SK-N-SH (cell line): ENCODE data around the gene HTT. TPM values are rescaled to one million over a fixed set of nuclear protein-coding genes. Genes with fewer than 3 reads are reported as not detected.

Experiments
- CTCF ChIA-PET: fragments of 300-600, 350-600 bp; formaldehyde crosslinking; extraction: SDS; loops from one replicate; lab custom pipeline; 2021; lab: Yijun Ruan, JAX
- POLR2A ChIA-PET: fragments of 350-600 bp; sonication (Branson Sonifier 250); formaldehyde crosslinking; extraction: SDS; loops from one replicate; lab custom pipeline; 2020; ENCODE audit warnings: antibody characterized with exemption, inconsistent platforms; lab: Yijun Ruan, JAX
- DNase-seq: peaks from one replicate; pipeline ENCODE4 v3.0.0; 2012
- H2AFZ ChIP-seq: fragments of 200-600 bp; sonication (generic); 2 replicates; pipeline ENCODE4 v1.8.1; 2016; ENCODE audit warnings: antibody characterized with exemption, mild to moderate bottlenecking, low read depth
- H3F3A ChIP-seq: fragments of 200-600 bp; sonication (generic); replicated peaks from 2 replicates; pipeline ENCODE3; 2016; ENCODE audit warnings: antibody characterized with exemption, mild to moderate bottlenecking; ENCODE audit not compliant: insufficient read depth
- H3K27ac ChIP-seq, 2 experiments: fragments of 200-500 bp in 1 of 2; fragments of 200-600 bp in 1 of 2; sonication (Bioruptor generic) in 1 of 2; sonication (generic), shearing (Covaris generic) in 1 of 2; 2 replicates each; pipeline versions ENCODE4 v1.5.1 to v1.6.1; 2014 to 2016; ENCODE audit warnings: low read depth in 2 of 2, inconsistent platforms in 1 of 2, low read length in 1 of 2, mild to moderate bottlenecking in 1 of 2, mixed read lengths in 1 of 2
- H3K27me3 ChIP-seq: fragments of 200-600 bp; sonication (generic), shearing (Covaris generic); 2 replicates; pipeline ENCODE4 v1.6.1; 2016; ENCODE audit warnings: mixed run types; ENCODE audit not compliant: insufficient read depth
- H3K36me3 ChIP-seq, 2 experiments: fragments of 200-500 bp in 1 of 2; fragments of 200-600 bp in 1 of 2; sonication (Bioruptor generic) in 1 of 2; sonication (generic) in 1 of 2; replicated peaks in 1 of 2; 2 replicates each; pipeline versions ENCODE3 to v1.5.1; 2014 to 2016; ENCODE audit warnings: low read length in 1 of 2, mild to moderate bottlenecking in 1 of 2; ENCODE audit not compliant: insufficient read depth in 2 of 2, control insufficient read depth in 1 of 2
- H3K4me1 ChIP-seq, 2 experiments: fragments of 200-500 bp in 1 of 2; fragments of 200-600 bp in 1 of 2; sonication (Bioruptor generic) in 1 of 2; sonication (generic), shearing (Covaris generic) in 1 of 2; 2 replicates each; pipeline versions ENCODE4 v1.5.1 to v1.6.1; 2014 to 2016; ENCODE audit warnings: low read depth in 1 of 2, low read length in 1 of 2, mixed run types in 1 of 2; ENCODE audit not compliant: insufficient read depth in 2 of 2, control insufficient read depth in 1 of 2
- H3K4me2 ChIP-seq: fragments of 200-600 bp; sonication (generic), shearing (Covaris generic); 2 replicates; pipeline ENCODE4 v1.6.1; 2017; ENCODE audit warnings: mixed run types
- H3K4me3 ChIP-seq, 2 experiments: fragments of 200-500 bp in 1 of 2; fragments of 200-600 bp in 1 of 2; sonication (Bioruptor generic) in 1 of 2; sonication (generic), shearing (Covaris generic) in 1 of 2; 2 replicates each; pipeline versions ENCODE4 v1.5.1 to v1.8.1; 2014 to 2016; ENCODE audit warnings: low read depth in 2 of 2, inconsistent platforms in 1 of 2, low read length in 1 of 2, mild to moderate bottlenecking in 1 of 2, mixed read lengths in 1 of 2, moderate library complexity in 1 of 2
- H3K79me2 ChIP-seq: fragments of 200-600 bp; sonication (generic); 2 replicates; pipeline ENCODE4 v1.8.1; 2017; ENCODE audit warnings: mild to moderate bottlenecking; ENCODE audit not compliant: insufficient read depth
- H3K9ac ChIP-seq: fragments of 200-600 bp; sonication (generic); 2 replicates; pipeline ENCODE4 v1.6.1; 2017; ENCODE audit warnings: mixed run types
- H3K9me2 ChIP-seq: fragments of 200-600 bp; sonication (generic); 2 replicates; pipeline ENCODE4 v1.6.1; 2017; ENCODE audit warnings: mixed run types
- H3K9me3 ChIP-seq: fragments of 200-600 bp; sonication (generic); 2 replicates; pipeline ENCODE4 v1.6.1; 2017; ENCODE audit warnings: mixed run types, mild to moderate bottlenecking, moderate library complexity
- H4K20me1 ChIP-seq: fragments of 200-600 bp; sonication (generic); 2 replicates; pipeline ENCODE4 v1.6.1; 2017; ENCODE audit warnings: mild to moderate bottlenecking, mixed run types; ENCODE audit not compliant: insufficient read depth
- CTCF ChIP-seq: fragments of 200-600 bp; sonication (generic); IDR thresholded peaks from 2 replicates; pipeline ENCODE4 v1.6.1; 2017; ENCODE audit warnings: antibody characterized with exemption, mild to moderate bottlenecking, moderate library complexity
- EZH2phosphoT487 ChIP-seq: fragments of 200-600 bp; sonication (generic); IDR thresholded peaks from 2 replicates; pipeline ENCODE4 v1.6.1; 2017; ENCODE audit warnings: low read depth, mixed run types, mild to moderate bottlenecking, antibody characterized with exemption, moderate library complexity, borderline replicate concordance
- FOSL2 ChIP-seq: IDR thresholded peaks from 2 replicates; pipeline ENCODE4 v1.4.0; 2012; ENCODE audit warnings: low read depth, mild to moderate bottlenecking, moderate library complexity, borderline replicate concordance
- FOXM1 ChIP-seq: IDR thresholded peaks from 2 replicates; pipeline ENCODE4 v1.4.0; 2012; ENCODE audit warnings: low read depth, mild to moderate bottlenecking
- GATA2 ChIP-seq: sonication (generic); formaldehyde crosslinking; IDR thresholded peaks from 2 replicates; pipeline ENCODE4 v1.5.0; 2020; ENCODE audit warnings: mild to moderate bottlenecking, missing genetic modification reagents
- MAX ChIP-seq: IDR thresholded peaks from 2 replicates; pipeline ENCODE4 v1.4.0; 2012; ENCODE audit warnings: low read depth
- MEF2A ChIP-seq: IDR thresholded peaks from 2 replicates; pipeline ENCODE4 v1.4.0; 2012; ENCODE audit warnings: low read depth, borderline replicate concordance
- NFIC ChIP-seq: IDR thresholded peaks from 2 replicates; pipeline ENCODE4 v1.4.0; 2012; ENCODE audit warnings: borderline replicate concordance
- NRF1 ChIP-seq: IDR thresholded peaks from 2 replicates; pipeline ENCODE4 v1.6.1; 2012; ENCODE audit warnings: low read depth, mild to moderate bottlenecking, low read length
- POLR2AphosphoS5 ChIP-seq: IDR thresholded peaks from 2 replicates; pipeline ENCODE4 v1.6.1; 2012; ENCODE audit warnings: low read depth, low read length
- RAD21 ChIP-seq: IDR thresholded peaks from 2 replicates; pipeline ENCODE4 v1.6.1; 2012; ENCODE audit warnings: mild to moderate bottlenecking, low read length
- REST ChIP-seq: IDR thresholded peaks from 2 replicates; pipeline ENCODE4 v1.6.1; 2012; ENCODE audit warnings: mild to moderate bottlenecking, low read depth, low read length, moderate library complexity
- RFX5 ChIP-seq: IDR thresholded peaks from 2 replicates; pipeline ENCODE4 v1.6.1; 2012; ENCODE audit warnings: mild to moderate bottlenecking, improper control_type of control experiment, low read length
- RXRA ChIP-seq: IDR thresholded peaks from 2 replicates; pipeline ENCODE4 v1.4.0; 2012; ENCODE audit warnings: low read depth, mild to moderate bottlenecking, borderline replicate concordance
- SIN3A ChIP-seq: IDR thresholded peaks from 2 replicates; pipeline ENCODE4 v1.6.1; 2012; ENCODE audit warnings: low read depth, mild to moderate bottlenecking, low read length, moderate library complexity, borderline replicate concordance
- SMC3 ChIP-seq: IDR thresholded peaks from 2 replicates; pipeline ENCODE4 v1.6.1; 2012; ENCODE audit warnings: low read depth, low read length, improper control_type of control experiment
- TCF12 ChIP-seq: IDR thresholded peaks from 2 replicates; pipeline ENCODE4 v1.4.0; 2012
- ZBTB33 ChIP-seq: IDR thresholded peaks from 2 replicates; pipeline ENCODE4 v1.4.0; 2012; ENCODE audit warnings: low read depth, borderline replicate concordance
- WGBS: methylation state at CpG from one replicate; pipeline ENCODE4 v1.1.6; 2017; ENCODE audit warnings: low lambda C conversion rate; 5-methylcytosine and 5-hydroxymethylcytosine counted together
- polyA plus RNA-seq, 3 experiments: library from polyadenylated mRNA; depleted of rRNA; stranded (reverse); fragments of >200 nt; gene quantifications; 2 replicates each; pipeline ENCODE4 v1.2.3, GENCODE V29; 2012

Gene HTT
- polyA plus RNA-seq, 1 of the 3 experiments (the other 2 are of a cell fraction): 11.3 TPM

GRCh38 chr4:3287271-3287971 lies 212.9 kb downstream of the HTT start:
- Histone ChIP-seq H3K27me3 (no peaks in the 10 kb centered on the region), H3K9me2 (no peaks in the 10 kb centered on the region), H3K9me3 (no peaks in the 10 kb centered on the region), H3K36me3 (no peaks in the 10 kb centered on the region), H3K79me2 (no peaks in the 10 kb centered on the region), H3K9ac (no peak overlapping the region), H3K4me3 (no peak overlapping the region), H3K4me2 (no peak overlapping the region), H3K27ac (no peak overlapping the region), H4K20me1 (no peaks in the 10 kb centered on the region), H3F3A (no peaks in the 10 kb centered on the region), H2AFZ (no peak overlapping the region), H3K4me1 (peaks cover 7 to 9% of the 10 kb centered on the region in 2 experiments; a peak in 2 of 4 replicates)
- TF ChIP-seq RXRA: no peak
- no peak for TF ChIP-seq SIN3A
- TF ChIP-seq GATA2: no peak
- TF ChIP-seq POLR2AphosphoS5: no peak
- TF ChIP-seq RFX5: no peak
- no peak for TF ChIP-seq NFIC
- no peak for TF ChIP-seq MEF2A
- no peak for TF ChIP-seq FOSL2
- CTCF ChIA-PET: no interaction called here
- DNase-seq: no peak
- WGBS: 56% methylated on average over 14 of the region's 14 CpGs
- POLR2A ChIA-PET: no interaction called here

GRCh38 chr4:3287972-3288570 lies 213.6 kb downstream of the HTT start:
- no peak for DNase-seq
- no peak overlapping the region for H3K4me3 ChIP-seq
- ChIA-PET CTCF (no interaction called here), POLR2A (no interaction called here)
- WGBS: 89% methylated on average over 7 of the region's 24 CpGs
- no peaks in the 10 kb centered on the region for H3K79me2 ChIP-seq
- no peaks in the 10 kb centered on the region for H3K9me3 ChIP-seq
- no peaks in the 10 kb centered on the region for H4K20me1 ChIP-seq
- H2AFZ ChIP-seq: no peak overlapping the region
- H3K36me3 ChIP-seq: no peaks in the 10 kb centered on the region
- H3K4me1 ChIP-seq: peaks cover 7 to 9% of the 10 kb centered on the region in 2 experiments; a peak in 2 of 4 replicates
- H3K4me2 ChIP-seq: no peak overlapping the region
- no peaks in the 10 kb centered on the region for H3K27me3 ChIP-seq
- H3K9me2 ChIP-seq: no peaks in the 10 kb centered on the region
- H3F3A ChIP-seq: no peaks in the 10 kb centered on the region
- H3K27ac ChIP-seq: no peak overlapping the region
- no peak overlapping the region for H3K9ac ChIP-seq
- TF ChIP-seq TCF12: no peak
- TF ChIP-seq MAX: no peak
- no peak for TF ChIP-seq CTCF
- TF ChIP-seq FOXM1: no peak
- TF ChIP-seq ZBTB33: no peak
- TF ChIP-seq SIN3A: no peak
- no peak for TF ChIP-seq REST
- no peak for TF ChIP-seq NRF1
- no peak for TF ChIP-seq RAD21
- no peak for TF ChIP-seq POLR2AphosphoS5
- TF ChIP-seq SMC3: no peak
- no peak for TF ChIP-seq FOSL2
- TF ChIP-seq RFX5: no peak
- TF ChIP-seq EZH2phosphoT487: no peak
